Stimulated activated CD8-positive, alpha-beta memory T cell treated with anti-CD3 and anti-CD28 coated beads, Interleukin-12 subunit alpha, Interleukin-12 subunit beta, amount 100 ng/mL, for 4 hours (primary cell): Measurements from ENCODE around the gene SDHB.

ENCODE experiments used
- DNase-seq: peaks from one replicate; pipeline ENCODE4 v3.0.0-alpha.2; 2020; ENCODE audit warnings: low read depth

SDHB gene

DNA sequence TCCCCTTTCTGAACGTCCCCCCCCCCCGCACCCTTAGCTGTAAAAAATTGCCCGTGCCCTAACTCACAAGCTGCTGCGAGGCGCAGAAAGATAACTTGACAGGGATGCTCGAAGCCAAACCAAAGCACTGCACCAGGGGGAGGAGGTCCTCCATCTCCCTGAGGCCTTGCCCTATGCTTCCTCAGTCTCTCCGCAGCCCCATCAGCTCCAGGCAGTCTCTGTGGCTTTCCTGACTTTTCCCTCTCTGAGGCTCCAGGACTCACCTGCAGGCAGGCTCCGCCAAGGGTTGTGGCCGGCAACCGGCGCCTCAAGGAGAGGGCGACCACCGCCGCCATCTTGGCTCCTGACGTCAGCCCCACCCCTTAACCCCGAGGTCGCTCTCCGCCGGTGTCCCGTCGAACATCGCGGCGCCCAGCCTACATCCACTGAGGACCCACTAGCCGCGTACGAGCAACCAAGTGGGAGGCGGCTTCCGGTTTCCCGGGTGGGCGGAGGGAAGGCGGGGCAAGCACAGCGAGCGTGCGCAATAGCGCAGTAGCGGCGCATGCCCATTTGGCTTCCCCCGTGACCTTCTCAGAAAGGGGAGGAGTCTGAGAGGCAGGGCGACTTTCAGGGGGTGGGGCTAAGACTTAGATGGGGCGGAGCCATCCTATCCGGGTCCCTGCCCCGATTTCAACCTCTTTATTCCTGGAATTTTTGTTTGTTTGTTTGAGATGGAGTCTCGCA is at the start of gene SDHB:
Gene SDHB (minus strand): TSS at position 348 of the 726 bp plus-strand sequence. CDS start 13 bp downstream, at position 335.
- peak; percentile 99 for DNase-seq

DNA sequence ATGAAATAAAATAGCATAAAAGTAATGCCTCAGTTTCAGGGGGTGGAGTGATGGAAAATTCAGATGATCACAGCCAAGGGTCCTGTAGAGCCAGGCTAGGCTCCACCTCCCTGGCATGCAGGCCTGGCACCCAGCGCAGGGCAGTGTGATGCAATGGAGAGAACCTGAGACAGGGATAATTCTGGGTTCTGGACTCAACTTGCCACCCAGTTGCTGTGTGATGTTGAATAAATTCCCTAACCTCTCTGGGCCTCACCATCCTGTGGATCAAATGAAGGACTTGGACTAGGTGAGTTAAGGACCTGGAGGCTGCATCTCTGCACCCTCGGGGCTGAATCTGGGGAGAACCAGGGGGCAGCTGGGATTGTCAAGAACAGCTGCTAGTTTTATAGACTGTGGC is 48.4 kb upstream of the SDHB start:
- no peak for DNase-seq

DNA sequence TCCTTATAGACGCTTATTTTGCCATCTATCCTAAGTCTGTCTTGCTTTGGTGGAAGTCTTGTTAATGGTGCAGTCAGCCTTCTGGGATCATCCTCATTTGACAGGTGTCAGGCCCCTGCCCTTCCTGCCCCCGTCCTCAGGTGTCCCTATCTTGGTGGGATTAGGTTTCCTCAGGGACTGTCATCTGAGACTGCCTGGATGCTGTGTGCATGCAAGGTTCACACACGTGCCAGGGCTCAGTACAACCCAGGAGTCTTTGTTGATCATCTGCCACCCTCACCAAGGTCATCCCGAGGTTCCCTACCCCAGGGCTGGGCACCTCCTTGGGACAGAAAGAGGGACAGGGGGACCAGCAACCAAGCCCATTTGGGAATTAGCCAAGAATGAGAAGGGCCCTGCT is 47.4 kb upstream of the SDHB start:
- DNase-seq = no peak

GRCh38 chr1:17099616-17100340 is 45.9 kb upstream of the SDHB start:
- no peak for DNase-seq

GRCh38 chr1:17098446-17099317 is 44.9 kb upstream of the SDHB start:
- DNase-seq = no peak

DNA sequence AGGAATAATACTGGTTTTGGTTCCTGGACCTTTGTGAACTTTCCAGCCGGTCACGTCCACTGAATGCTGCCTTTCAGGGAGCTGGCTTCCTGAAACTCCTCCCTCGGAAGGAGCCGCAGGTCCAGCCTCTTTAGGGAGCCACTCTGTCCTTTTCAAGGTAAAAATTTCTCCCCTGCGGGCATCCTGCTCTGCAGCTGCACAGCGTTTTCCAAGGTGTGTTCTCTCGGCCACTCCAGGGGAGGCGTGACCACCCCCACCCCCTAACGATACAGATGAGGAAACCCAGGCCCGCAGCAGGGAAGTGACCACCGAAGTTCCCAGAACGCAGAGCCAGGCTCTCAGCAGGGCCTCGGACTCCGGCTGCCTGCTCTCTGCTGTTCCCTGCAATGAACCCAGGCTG is 44.0 kb upstream of the SDHB start:
- DNase-seq = no peak

DNA sequence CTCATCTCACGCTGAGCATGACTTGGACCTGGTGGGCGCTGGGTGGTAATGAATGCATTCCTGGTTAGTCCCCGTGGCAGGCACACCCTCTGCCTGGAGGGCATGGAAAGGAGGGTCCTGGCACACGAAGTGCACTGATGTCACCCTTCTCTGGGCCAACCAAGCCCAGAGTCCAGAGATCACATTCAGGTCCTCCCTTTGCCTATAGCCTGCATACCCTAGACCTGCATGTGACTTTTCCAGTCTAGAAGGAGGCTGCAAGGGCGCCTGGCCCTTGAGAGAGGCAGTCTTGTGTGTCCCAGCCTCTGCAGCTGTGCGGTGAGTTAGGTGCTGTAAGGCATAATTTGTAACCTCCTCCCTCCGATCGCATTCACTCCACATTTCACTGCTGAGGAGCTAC is 43.3 kb upstream of the SDHB start:
- DNase-seq = no peak

DNA sequence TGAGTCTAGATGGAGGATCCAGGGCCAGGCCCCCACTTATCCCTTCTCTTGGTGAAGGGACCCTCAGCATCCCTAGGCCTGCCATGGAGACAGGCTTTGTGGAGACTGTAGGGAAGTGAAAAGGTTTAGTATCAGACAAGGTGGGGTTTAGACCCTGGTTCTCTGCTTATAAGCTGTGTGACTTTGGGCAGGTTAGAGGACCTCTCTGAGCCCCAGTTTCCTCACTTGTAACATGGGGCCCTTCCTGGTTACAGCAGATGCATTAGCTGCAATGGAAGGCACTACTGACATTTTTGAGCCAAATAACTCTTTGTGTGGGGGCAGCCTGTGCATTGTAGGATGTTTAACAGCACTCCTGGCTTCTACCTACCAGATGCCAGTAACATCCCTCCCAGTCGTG is 42.8 kb upstream of the SDHB start:
- DNase-seq = no peak

GRCh38 chr1:17095141-17095540 is 41.3 kb upstream of the SDHB start:
- no peak for DNase-seq

DNA sequence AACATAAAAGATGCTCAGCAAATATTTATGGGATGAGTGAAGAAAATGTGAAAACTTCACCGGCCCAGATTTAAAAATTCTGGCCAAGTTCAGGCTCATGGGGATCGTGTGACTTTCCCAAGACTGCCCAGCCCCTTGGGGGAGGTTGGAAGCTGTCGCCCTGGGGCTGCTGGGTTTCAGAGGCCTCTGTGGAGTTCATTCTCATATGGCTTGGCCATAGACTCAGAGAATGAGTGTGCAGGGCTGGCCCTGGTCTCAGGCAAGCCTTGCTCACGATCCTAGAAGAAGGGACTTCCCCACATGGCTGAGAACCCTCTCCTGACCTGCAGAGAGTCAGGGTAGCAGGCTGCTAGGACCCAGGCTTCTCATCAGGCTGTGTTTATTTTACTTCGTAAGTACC is 40.8 kb upstream of the SDHB start:
- DNase-seq = no peak

GRCh38 chr1:17093822-17094393 is 40.1 kb upstream of the SDHB start:
- DNase-seq = no peak

- DNase-seq = no peak
Observed at GRCh38 chr1:17091252-17091651, 37.4 kb upstream of the SDHB start.

DNA sequence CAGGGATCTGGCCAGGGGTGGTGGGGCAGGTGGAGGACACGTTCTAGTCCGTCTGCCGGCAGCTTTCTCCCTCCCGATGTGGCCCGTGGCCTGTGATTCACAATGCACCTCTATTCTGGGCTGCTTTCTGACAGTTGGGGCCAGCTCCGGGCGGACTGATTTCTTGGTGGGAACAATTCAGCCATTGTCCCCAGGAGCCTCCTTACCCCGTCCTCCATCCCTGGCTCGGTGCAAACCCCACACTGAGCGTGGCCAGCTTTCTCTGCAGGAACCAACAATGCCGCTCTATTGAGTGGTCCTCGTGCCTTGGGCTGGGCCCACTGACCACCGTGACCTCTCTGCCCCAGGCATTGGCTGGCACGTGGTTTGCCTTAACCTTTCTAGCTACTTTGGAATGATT is 35.7 kb upstream of the SDHB start:
- no peak for DNase-seq

DNA sequence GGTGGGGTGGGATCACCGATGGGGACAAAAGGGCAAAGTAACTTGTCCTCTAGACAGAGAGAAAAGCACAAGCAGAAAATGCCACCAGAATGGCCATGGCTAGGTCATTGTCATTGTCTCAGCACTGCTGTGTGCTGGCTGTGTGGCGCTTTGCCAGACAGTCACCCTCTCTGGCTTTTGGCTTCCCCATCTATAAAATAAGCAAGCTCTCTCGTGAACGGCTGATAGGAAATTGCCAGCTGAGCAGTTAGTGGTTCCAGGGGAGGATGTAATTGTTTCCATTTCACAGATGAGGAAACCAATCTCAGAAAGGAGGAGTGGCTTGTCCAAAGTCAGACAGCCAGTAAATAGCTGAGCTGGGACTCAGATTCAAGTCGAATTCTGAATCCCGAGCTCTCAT is 32.9 kb upstream of the SDHB start:
- no peak for DNase-seq

DNA sequence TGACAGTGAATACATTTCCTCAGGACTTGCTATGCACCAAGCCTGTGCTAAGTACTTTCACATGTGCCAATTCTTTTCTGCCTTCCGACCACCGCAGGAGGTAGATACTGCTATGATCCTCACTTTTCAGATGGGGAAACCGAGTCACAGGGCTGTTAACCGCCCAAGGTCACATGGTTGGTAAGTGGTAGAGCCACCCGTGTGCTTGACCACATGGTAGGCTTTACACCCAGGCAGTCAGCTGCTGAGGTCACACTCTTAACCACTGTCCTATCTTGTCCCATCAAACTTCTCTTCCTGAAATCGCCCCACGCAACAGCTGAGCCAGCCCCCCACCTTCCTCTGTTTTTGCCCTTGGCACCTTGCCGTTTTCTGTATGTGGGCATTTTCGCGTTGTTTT is 31.0 kb upstream of the SDHB start:
- no peak for DNase-seq

DNA sequence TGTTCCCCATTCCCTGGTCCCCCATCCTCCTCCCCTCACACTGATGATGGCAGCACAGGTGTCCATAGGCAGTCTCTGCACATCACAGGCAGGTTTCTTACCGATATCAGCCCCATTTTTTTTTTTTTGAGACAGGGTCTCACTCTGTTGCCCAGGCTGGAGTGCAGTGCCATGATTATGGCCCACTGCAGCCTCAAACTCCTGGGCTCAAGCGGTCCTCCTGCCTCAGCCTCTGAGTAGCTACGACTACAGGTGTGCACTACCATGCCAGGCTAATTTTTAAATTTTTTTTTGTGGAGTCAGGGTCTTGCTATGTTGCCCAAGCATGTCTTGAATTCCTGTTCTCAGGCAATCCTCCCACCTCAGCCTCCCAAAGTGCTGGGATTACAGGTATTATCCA is 28.9 kb upstream of the SDHB start:
- DNase-seq = no peak

DNA sequence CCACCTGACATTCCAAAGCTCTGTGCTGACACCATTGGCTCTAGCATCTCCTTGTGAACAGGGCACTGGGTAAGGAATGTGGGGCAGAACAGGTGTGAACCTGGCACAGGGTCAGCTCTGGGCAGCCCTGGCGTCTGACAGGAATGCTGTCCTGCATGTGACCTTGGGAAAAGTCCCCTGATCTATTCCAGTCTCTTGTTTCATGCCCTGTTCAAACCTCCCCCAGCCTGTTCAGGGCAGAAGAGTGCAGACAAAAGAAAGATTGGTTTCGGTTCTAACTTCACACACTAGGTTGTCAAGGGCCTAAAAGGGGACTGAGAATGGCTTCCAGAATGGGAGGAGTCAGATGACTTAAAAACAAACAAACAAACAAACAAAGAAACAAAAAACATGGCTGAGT is 27.6 kb upstream of the SDHB start:
- no peak for DNase-seq

- DNase-seq = no peak
Observed at GRCh38 chr1:17080880-17081279, 27.0 kb upstream of the SDHB start.

DNA sequence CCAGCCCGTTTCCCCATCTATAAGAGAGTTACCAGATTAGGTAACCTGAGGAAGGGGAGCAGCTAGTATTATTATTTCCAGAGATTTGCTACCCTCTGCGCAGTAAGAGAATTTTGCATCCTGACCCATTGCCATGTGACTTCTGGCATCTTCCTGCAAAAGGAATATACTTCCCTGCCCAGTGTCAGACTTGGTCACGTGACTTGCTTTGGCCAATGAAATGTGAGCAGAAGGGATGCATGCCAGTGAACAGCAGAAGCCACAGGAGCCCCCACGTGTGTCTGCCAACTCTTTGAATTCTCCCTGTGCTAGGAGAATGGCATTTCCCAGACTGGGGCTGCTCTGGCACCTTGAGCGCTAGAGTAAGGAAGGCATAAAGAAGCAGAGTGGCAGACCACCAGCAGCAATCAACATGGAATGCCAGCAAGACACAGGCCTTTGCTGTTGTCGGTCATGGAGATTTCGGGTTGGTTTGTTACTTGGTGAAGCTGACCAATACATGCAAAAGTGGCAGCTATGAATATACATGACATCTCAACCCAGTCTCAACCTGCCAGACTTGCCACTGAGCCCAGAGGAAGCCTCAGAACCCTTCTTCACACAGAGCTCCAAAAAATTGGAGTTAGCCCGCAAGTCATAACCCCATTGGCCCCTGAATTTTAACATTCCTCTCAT is 26.4 kb upstream of the SDHB start:
- DNase-seq = no peak

- no peak for DNase-seq
Observed at GRCh38 chr1:17078991-17079868, 25.4 kb upstream of the SDHB start.
